HUDEP-2 (cell line): ENCODE measurements around the gene UGT2B17.
"Not testable (repeated sequence)": the region's sequence is repeated elsewhere in the genome, so short reads cannot be mapped to it uniquely, and the experiment has no call there.

Experiments
- DNase-seq, 76 experiments: peaks; one replicate each; lab custom pipeline; 2025; ENCODE audit not compliant: unreplicated experiment in 76 of 76; lab: John Stamatoyannopoulos, UW

The UGT2B17 gene

GRCh38 chr4:68576272-68577125, at the start of gene UGT2B17:
Gene UGT2B17 (minus strand): TSS chr4:68576322. CDS start chr4:68568484, 7,838 bp downstream.
- DNase-seq: no peak

- not testable (repeated sequence) for DNase-seq
Observed at GRCh38 chr4:68622731-68623130, 46.6 kb upstream of the UGT2B17 start.

- DNase-seq: no peak
Observed at GRCh38 chr4:68617003-68617698, 41.0 kb upstream of the UGT2B17 start.

- DNase-seq: no peak
Observed at GRCh38 chr4:68615699-68616422, 39.7 kb upstream of the UGT2B17 start.

GRCh38 chr4:68613752-68614151, 37.6 kb upstream of the UGT2B17 start:
- DNase-seq: no peak

- DNase-seq: no peak
Observed at GRCh38 chr4:68606240-68606639, 30.1 kb upstream of the UGT2B17 start.

- no peak for DNase-seq
Observed at GRCh38 chr4:68599150-68599549, 23.0 kb upstream of the UGT2B17 start.

- DNase-seq: no peak
Observed at GRCh38 chr4:68597482-68597881, 21.4 kb upstream of the UGT2B17 start.

GRCh38 chr4:68594678-68595077, 18.6 kb upstream of the UGT2B17 start:
- no peak for DNase-seq

- no peak for DNase-seq
Observed at GRCh38 chr4:68593112-68593511, 17.0 kb upstream of the UGT2B17 start.

- DNase-seq: no peak
Observed at GRCh38 chr4:68592673-68593072, 16.6 kb upstream of the UGT2B17 start.

GRCh38 chr4:68591204-68591603, 15.1 kb upstream of the UGT2B17 start:
- no peak for DNase-seq

GRCh38 chr4:68589790-68590189, 13.7 kb upstream of the UGT2B17 start:
- DNase-seq: no peak

GRCh38 chr4:68582339-68582717, 6.2 kb upstream of the UGT2B17 start:
- no peak for DNase-seq

GRCh38 chr4:68581383-68582338, 5.5 kb upstream of the UGT2B17 start:
- DNase-seq: no peak

- DNase-seq: no peak
Observed at GRCh38 chr4:68577590-68577989, 1.5 kb upstream of the UGT2B17 start.

GRCh38 chr4:68575636-68576035, 486 bp downstream of the UGT2B17 start:
- not testable (repeated sequence) for DNase-seq

GRCh38 chr4:68575081-68575480, 1.0 kb downstream of the UGT2B17 start:
- no peak for DNase-seq

GRCh38 chr4:68572653-68573170, 3.4 kb downstream of the UGT2B17 start:
- no peak for DNase-seq

GRCh38 chr4:68570122-68570507, 6.0 kb downstream of the UGT2B17 start:
- no peak for DNase-seq
